Stomach (tissue), 4 donors: ENCODE results near the gene ITM2B.

Source experiments
- POLR2A ChIP-seq, 4 donors: fragments of 450-650 bp; IDR thresholded peaks; one replicate each; pipeline ENCODE4 v1.6.1; 2016; ENCODE audit warnings: antibody characterized with exemption in 4 of 4, control low read depth in 2 of 4, mild to moderate bottlenecking in 1 of 4, moderate library complexity in 1 of 4
- POLR2AphosphoS5 ChIP-seq, 3 donors: sonication (generic); formaldehyde crosslinking; IDR thresholded peaks; one replicate each; pipeline ENCODE4 v1.6.1; 2016; ENCODE audit warnings: antibody characterized with exemption in 3 of 3
- TF ChIP-seq, protein P1 (sequence below), 7 experiments: fragments of 450-650 bp in 4 of 7; fragments of 200-600 bp in 3 of 7; sonication (generic) in 3 of 7; IDR thresholded peaks; one replicate each; pipeline ENCODE4 v1.5.1; 2016 to 2019; ENCODE audit warnings: antibody characterized with exemption in 7 of 7, control low read depth in 2 of 7, mild to moderate bottlenecking in 1 of 7

DNA sequence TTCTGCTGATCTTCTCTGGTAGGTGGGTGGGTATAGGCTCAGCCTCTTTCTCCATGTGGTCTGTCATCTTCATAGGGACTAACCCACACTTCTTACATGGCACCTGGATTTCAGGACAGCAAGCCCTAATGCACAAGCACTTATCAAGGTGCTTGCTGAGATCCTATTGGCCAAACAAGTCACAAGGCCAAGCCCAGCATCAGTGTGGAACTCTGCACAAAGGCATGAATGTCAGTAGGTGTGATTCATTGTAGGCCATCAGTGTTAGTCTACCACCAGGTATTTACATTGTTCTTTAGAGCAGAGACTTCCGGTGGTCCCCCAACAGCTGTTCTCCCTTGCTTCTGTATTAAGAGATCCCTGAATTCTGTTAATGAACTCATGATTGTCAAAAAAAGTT is 62.3 kb downstream of the ITM2B start:
- TF ChIP-seq, protein P1, sequence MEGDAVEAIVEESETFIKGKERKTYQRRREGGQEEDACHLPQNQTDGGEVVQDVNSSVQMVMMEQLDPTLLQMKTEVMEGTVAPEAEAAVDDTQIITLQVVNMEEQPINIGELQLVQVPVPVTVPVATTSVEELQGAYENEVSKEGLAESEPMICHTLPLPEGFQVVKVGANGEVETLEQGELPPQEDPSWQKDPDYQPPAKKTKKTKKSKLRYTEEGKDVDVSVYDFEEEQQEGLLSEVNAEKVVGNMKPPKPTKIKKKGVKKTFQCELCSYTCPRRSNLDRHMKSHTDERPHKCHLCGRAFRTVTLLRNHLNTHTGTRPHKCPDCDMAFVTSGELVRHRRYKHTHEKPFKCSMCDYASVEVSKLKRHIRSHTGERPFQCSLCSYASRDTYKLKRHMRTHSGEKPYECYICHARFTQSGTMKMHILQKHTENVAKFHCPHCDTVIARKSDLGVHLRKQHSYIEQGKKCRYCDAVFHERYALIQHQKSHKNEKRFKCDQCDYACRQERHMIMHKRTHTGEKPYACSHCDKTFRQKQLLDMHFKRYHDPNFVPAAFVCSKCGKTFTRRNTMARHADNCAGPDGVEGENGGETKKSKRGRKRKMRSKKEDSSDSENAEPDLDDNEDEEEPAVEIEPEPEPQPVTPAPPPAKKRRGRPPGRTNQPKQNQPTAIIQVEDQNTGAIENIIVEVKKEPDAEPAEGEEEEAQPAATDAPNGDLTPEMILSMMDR (IDR thresholded peaks at IDR 0.05), result no peak
- TF ChIP-seq POLR2A (IDR thresholded peaks at IDR 0.05) (no peak), POLR2AphosphoS5 (IDR thresholded peaks at IDR 0.05) (no peak)
